Liver (tissue), 9 donors: Measurements from ENCODE around the gene COMMD10. TPM values are rescaled to one million over a fixed set of nuclear protein-coding genes. Genes with fewer than 3 reads are reported as not detected.
A peak's percentile ranks its signal among the peaks of the same experiment; 100 is the strongest.

Source experiments
- DNase-seq: peaks from one replicate; pipeline ENCODE4 v3.0.0-alpha.2; 2017; ENCODE audit warnings: low spot score
- H3K27ac ChIP-seq, 2 donors: one replicate each; pipeline ENCODE4 v1.7.0; 2013; ENCODE audit warnings: inconsistent platforms in 2 of 2, low read length in 2 of 2, control low read depth in 1 of 2, low read depth in 1 of 2, mild to moderate bottlenecking in 1 of 2
- H3K27me3 ChIP-seq, 4 donors: one replicate each; pipeline versions ENCODE4 v1.6.1 to v1.7.0; 2013; ENCODE audit warnings: low read length in 3 of 4, inconsistent platforms in 1 of 4, mild to moderate bottlenecking in 1 of 4, moderate library complexity in 1 of 4; ENCODE audit not compliant: control insufficient read depth in 4 of 4, insufficient read depth in 4 of 4
- H3K36me3 ChIP-seq, 4 donors: one replicate each; pipeline versions ENCODE4 v1.6.1 to v1.7.0; 2013; ENCODE audit warnings: low read length in 3 of 4, mild to moderate bottlenecking in 3 of 4, low read depth in 1 of 4, moderate library complexity in 1 of 4; ENCODE audit not compliant: control insufficient read depth in 4 of 4, insufficient read depth in 3 of 4
- H3K4me1 ChIP-seq, 4 donors: one replicate each; pipeline versions ENCODE4 v1.6.1 to v1.7.0; 2013; ENCODE audit warnings: low read length in 3 of 4, mild to moderate bottlenecking in 3 of 4, moderate library complexity in 1 of 4; ENCODE audit not compliant: control insufficient read depth in 4 of 4, insufficient read depth in 4 of 4
- H3K4me3 ChIP-seq, 3 donors: one replicate each; pipeline versions ENCODE4 v1.6.1 to v1.7.0; 2013; ENCODE audit warnings: low read length in 3 of 3, control low read depth in 1 of 3, low read depth in 1 of 3, mild to moderate bottlenecking in 1 of 3
- H3K9ac ChIP-seq, 2 donors: one replicate each; pipeline ENCODE4 v1.7.0; 2013; ENCODE audit warnings: low read length in 2 of 2, mild to moderate bottlenecking in 2 of 2, moderate library complexity in 2 of 2, control low read depth in 1 of 2, low read depth in 1 of 2
- H3K9me3 ChIP-seq, 4 donors: one replicate each; pipeline versions ENCODE4 v1.6.1 to v1.7.0; 2013; ENCODE audit warnings: low read length in 3 of 4; ENCODE audit not compliant: control insufficient read depth in 4 of 4
- ATF3 ChIP-seq: IDR thresholded peaks from 2 replicates; pipeline ENCODE4 v1.6.1; 2016; ENCODE audit warnings: antibody characterized with exemption
- CTCF ChIP-seq: fragments of 150-350 bp; IDR thresholded peaks from 2 replicates; pipeline ENCODE4 v1.5.1; 2017; ENCODE audit warnings: improper control_type of control experiment, low read depth, low read length; ENCODE audit not compliant: missing input control
- EGR1 ChIP-seq, 2 donors: IDR thresholded peaks; 2 replicates each; pipeline ENCODE4 v1.6.1; 2016 to 2018; ENCODE audit warnings: antibody characterized with exemption in 2 of 2, low read depth in 2 of 2
- FOXA1 ChIP-seq: IDR thresholded peaks from 2 replicates; pipeline ENCODE4 v1.6.1; 2016; ENCODE audit warnings: antibody characterized with exemption
- GABPA ChIP-seq, 2 donors: IDR thresholded peaks in 1 of 2; conservative IDR thresholded peaks in 1 of 2; 2 replicates each; pipeline ENCODE4 v1.6.1; 2016; ENCODE audit warnings: antibody characterized with exemption in 2 of 2, mild to moderate bottlenecking in 1 of 2, moderate library complexity in 1 of 2
- HNF4A ChIP-seq, 2 donors: conservative IDR thresholded peaks; 2 replicates each; pipeline ENCODE4 v1.6.1; 2016; ENCODE audit warnings: antibody characterized with exemption in 2 of 2, mild to moderate bottlenecking in 2 of 2
- MAX ChIP-seq: IDR thresholded peaks from 2 replicates; pipeline ENCODE4 v1.6.1; 2016; ENCODE audit warnings: antibody characterized with exemption
- NR2F2 ChIP-seq: IDR thresholded peaks from 2 replicates; pipeline ENCODE4 v1.6.1; 2016; ENCODE audit warnings: antibody characterized with exemption
- RAD21 ChIP-seq, 2 donors: IDR thresholded peaks; 2 replicates each; pipeline ENCODE4 v1.6.1; 2016; ENCODE audit warnings: antibody characterized with exemption in 2 of 2, mild to moderate bottlenecking in 2 of 2
- RXRA ChIP-seq, 2 donors: IDR thresholded peaks; 2 replicates each; pipeline ENCODE4 v1.6.1; 2017 to 2018; ENCODE audit warnings: antibody characterized with exemption in 2 of 2, mild to moderate bottlenecking in 1 of 2
- SP1 ChIP-seq: IDR thresholded peaks from 2 replicates; pipeline ENCODE4 v1.6.1; 2018; ENCODE audit warnings: antibody characterized with exemption, mild to moderate bottlenecking
- TAF1 ChIP-seq: conservative IDR thresholded peaks from 2 replicates; pipeline ENCODE4 v1.6.1; 2016; ENCODE audit warnings: antibody characterized with exemption, mild to moderate bottlenecking
- YY1 ChIP-seq: IDR thresholded peaks from 2 replicates; pipeline ENCODE4 v1.6.1; 2016; ENCODE audit warnings: antibody characterized with exemption, mild to moderate bottlenecking
- ZBTB33 ChIP-seq: IDR thresholded peaks from 2 replicates; pipeline ENCODE4 v1.6.1; 2016; ENCODE audit warnings: antibody characterized with exemption
- WGBS: extraction: QIAGEN DNeasy Blood & Tissue Kit; methylation state at CpG from one replicate; pipeline ENCODE4 v1.1.7; 2013; 5-methylcytosine and 5-hydroxymethylcytosine counted together
- polyA plus RNA-seq, 2 donors: library from polyadenylated mRNA; stranded (reverse) in 1 of 2; unstranded in 1 of 2; fragments of 200-250 nt in 1 of 2; fragments of >200 nt in 1 of 2; fragmentation: Nextera tagmentation in 1 of 2; extraction: Ambion mirVana in 1 of 2; gene quantifications; one replicate each; pipeline versions ENCODE4 v1.2.1 to v1.2.3, GENCODE V29; 2013 to 2015
- total RNA-seq, 2 donors: library from RNA; depleted of rRNA; stranded (reverse); fragments of >200 nt; gene quantifications; one replicate each; pipeline ENCODE4 v1.2.3, GENCODE V29; 2014
- donor health status: healthy.
- donor health status: healthy.
- donor health status: healthy.
- donor health status: healthy.
- donor health status: healthy.

The COMMD10 gene
- total and polyA plus RNA-seq, 4 donors = 8.9 to 30.5 (median 19.3) TPM

- 89% methylated on average over 3 of the region's 3 CpGs for WGBS
- Histone ChIP-seq H3K4me1 (no peaks in the 10 kb centered on the region), H3K4me3 (no peak overlapping the region), H3K9me3 (no peaks in the 10 kb centered on the region), H3K27ac (no peak overlapping the region), H3K9ac (no peak overlapping the region), H3K27me3 (no peaks in the 10 kb centered on the region), H3K36me3 (no peaks in the 10 kb centered on the region)
- DNase-seq = no peak
- TF ChIP-seq MAX = no peak
- TF ChIP-seq FOXA1 = no peak
- TF ChIP-seq CTCF = no peak
- TF ChIP-seq EGR1 (IDR thresholded peaks at IDR 0.05; ENCODE audit: low read depth in 2 of 2) = no peak
- TF ChIP-seq RAD21 (IDR thresholded peaks at IDR 0.05) = no peak
- no peak for TF ChIP-seq TAF1
- no peak for TF ChIP-seq GABPA (IDR thresholded peaks at IDR 0.05 in 1 of 2, conservative IDR thresholded peaks at IDR 0.05 in 1 of 2)
- TF ChIP-seq HNF4A (conservative IDR thresholded peaks at IDR 0.05) = no peak
These were observed 60.6 kb downstream of the COMMD10 start for GRCh38 chr5:116145416-116145815.

- H3K9ac ChIP-seq = no peak overlapping the region
- no peaks in the 10 kb centered on the region for H3K36me3 ChIP-seq
- H3K27me3 ChIP-seq = no peaks in the 10 kb centered on the region
- DNase-seq = no peak
- H3K4me1 ChIP-seq = peaks cover 3 to 13% (median 11%) of the 10 kb centered on the region in 4 donors
- H3K27ac ChIP-seq = no peak overlapping the region
- no peaks in the 10 kb centered on the region for H3K9me3 ChIP-seq
- no peak overlapping the region for H3K4me3 ChIP-seq
- no peak for TF ChIP-seq FOXA1
- TF ChIP-seq YY1 = no peak
- no peak for TF ChIP-seq NR2F2
- TF ChIP-seq ZBTB33 = no peak
- no peak for TF ChIP-seq ATF3
These were observed 67.3 kb downstream of the COMMD10 start for GRCh38 chr5:116152169-116152568.

GRCh38 chr5:116153687-116154174 is 68.9 kb downstream of the COMMD10 start:
- H3K4me3 ChIP-seq = no peak overlapping the region
- H3K27me3 ChIP-seq = no peaks in the 10 kb centered on the region
- WGBS = 61% methylated on average over 2 of the region's 2 CpGs
- peak overlapping the region; percentile 10 to 36 for H3K27ac ChIP-seq
- no peaks in the 10 kb centered on the region for H3K36me3 ChIP-seq
- TF ChIP-seq ATF3 = no peak
- TF ChIP-seq RXRA (IDR thresholded peaks at IDR 0.05) = peak; percentile 31 to 39
- TF ChIP-seq SP1 = peak; percentile 38
- TF ChIP-seq ZBTB33 = no peak
- no peak for DNase-seq
- H3K4me1 ChIP-seq = peaks cover 3 to 13% (median 11%) of the 10 kb centered on the region in 4 donors
- no peak overlapping the region for H3K9ac ChIP-seq
- no peaks in the 10 kb centered on the region for H3K9me3 ChIP-seq
